Liver (tissue), 9 donors: ENCODE data around the gene LHX2. TPM values are rescaled to one million over a fixed set of nuclear protein-coding genes. Genes with fewer than 3 reads are reported as not detected.

ENCODE experiments used
- DNase-seq: peaks from one replicate; pipeline ENCODE4 v3.0.0-alpha.2; 2017; ENCODE audit warnings: low spot score
- H3K27ac ChIP-seq, 2 donors: one replicate each; pipeline ENCODE4 v1.7.0; 2013; ENCODE audit warnings: inconsistent platforms in 2 of 2, low read length in 2 of 2, control low read depth in 1 of 2, low read depth in 1 of 2, mild to moderate bottlenecking in 1 of 2
- H3K27me3 ChIP-seq, 4 donors: one replicate each; pipeline versions ENCODE4 v1.6.1 to v1.7.0; 2013; ENCODE audit warnings: low read length in 3 of 4, inconsistent platforms in 1 of 4, mild to moderate bottlenecking in 1 of 4, moderate library complexity in 1 of 4; ENCODE audit not compliant: control insufficient read depth in 4 of 4, insufficient read depth in 4 of 4
- H3K36me3 ChIP-seq, 4 donors: one replicate each; pipeline versions ENCODE4 v1.6.1 to v1.7.0; 2013; ENCODE audit warnings: low read length in 3 of 4, mild to moderate bottlenecking in 3 of 4, low read depth in 1 of 4, moderate library complexity in 1 of 4; ENCODE audit not compliant: control insufficient read depth in 4 of 4, insufficient read depth in 3 of 4
- H3K4me1 ChIP-seq, 4 donors: one replicate each; pipeline versions ENCODE4 v1.6.1 to v1.7.0; 2013; ENCODE audit warnings: low read length in 3 of 4, mild to moderate bottlenecking in 3 of 4, moderate library complexity in 1 of 4; ENCODE audit not compliant: control insufficient read depth in 4 of 4, insufficient read depth in 4 of 4
- H3K4me3 ChIP-seq, 3 donors: one replicate each; pipeline versions ENCODE4 v1.6.1 to v1.7.0; 2013; ENCODE audit warnings: low read length in 3 of 3, control low read depth in 1 of 3, low read depth in 1 of 3, mild to moderate bottlenecking in 1 of 3
- H3K9ac ChIP-seq, 2 donors: one replicate each; pipeline ENCODE4 v1.7.0; 2013; ENCODE audit warnings: low read length in 2 of 2, mild to moderate bottlenecking in 2 of 2, moderate library complexity in 2 of 2, control low read depth in 1 of 2, low read depth in 1 of 2
- H3K9me3 ChIP-seq, 4 donors: one replicate each; pipeline versions ENCODE4 v1.6.1 to v1.7.0; 2013; ENCODE audit warnings: low read length in 3 of 4; ENCODE audit not compliant: control insufficient read depth in 4 of 4
- EGR1 ChIP-seq, 2 donors: IDR thresholded peaks; 2 replicates each; pipeline ENCODE4 v1.6.1; 2016 to 2018; ENCODE audit warnings: antibody characterized with exemption in 2 of 2, low read depth in 2 of 2
- FOXA1 ChIP-seq: IDR thresholded peaks from 2 replicates; pipeline ENCODE4 v1.6.1; 2016; ENCODE audit warnings: antibody characterized with exemption
- GABPA ChIP-seq, 2 donors: IDR thresholded peaks in 1 of 2; conservative IDR thresholded peaks in 1 of 2; 2 replicates each; pipeline ENCODE4 v1.6.1; 2016; ENCODE audit warnings: antibody characterized with exemption in 2 of 2, mild to moderate bottlenecking in 1 of 2, moderate library complexity in 1 of 2
- HNF4A ChIP-seq, 2 donors: conservative IDR thresholded peaks; 2 replicates each; pipeline ENCODE4 v1.6.1; 2016; ENCODE audit warnings: antibody characterized with exemption in 2 of 2, mild to moderate bottlenecking in 2 of 2
- HNF4G ChIP-seq: IDR thresholded peaks from 2 replicates; pipeline ENCODE4 v1.6.1; 2016; ENCODE audit warnings: antibody characterized with exemption
- JUND ChIP-seq, 2 donors: IDR thresholded peaks; 2 replicates each; pipeline ENCODE4 v1.6.1; 2016; ENCODE audit warnings: antibody characterized with exemption in 2 of 2
- NR2F2 ChIP-seq: IDR thresholded peaks from 2 replicates; pipeline ENCODE4 v1.6.1; 2016; ENCODE audit warnings: antibody characterized with exemption
- RAD21 ChIP-seq, 2 donors: IDR thresholded peaks; 2 replicates each; pipeline ENCODE4 v1.6.1; 2016; ENCODE audit warnings: antibody characterized with exemption in 2 of 2, mild to moderate bottlenecking in 2 of 2
- YY1 ChIP-seq: IDR thresholded peaks from 2 replicates; pipeline ENCODE4 v1.6.1; 2016; ENCODE audit warnings: antibody characterized with exemption, mild to moderate bottlenecking
- WGBS: extraction: QIAGEN DNeasy Blood & Tissue Kit; methylation state at CpG from one replicate; pipeline ENCODE4 v1.1.7; 2013; 5-methylcytosine and 5-hydroxymethylcytosine counted together
- polyA plus RNA-seq, 2 donors: library from polyadenylated mRNA; stranded (reverse) in 1 of 2; unstranded in 1 of 2; fragments of 200-250 nt in 1 of 2; fragments of >200 nt in 1 of 2; fragmentation: Nextera tagmentation in 1 of 2; extraction: Ambion mirVana in 1 of 2; gene quantifications; one replicate each; pipeline versions ENCODE4 v1.2.1 to v1.2.3, GENCODE V29; 2013 to 2015
- total RNA-seq, 2 donors: library from RNA; depleted of rRNA; stranded (reverse); fragments of >200 nt; gene quantifications; one replicate each; pipeline ENCODE4 v1.2.3, GENCODE V29; 2014
- TF ChIP-seq, protein P1 (sequence below): IDR thresholded peaks from 2 replicates; pipeline ENCODE4 v1.6.1; 2016; ENCODE audit warnings: antibody characterized with exemption, mild to moderate bottlenecking
- TF ChIP-seq, protein P2 (sequence below): IDR thresholded peaks from 2 replicates; pipeline ENCODE4 v1.6.1; 2016; ENCODE audit warnings: antibody characterized with exemption
- TF ChIP-seq, protein P3 (sequence below): IDR thresholded peaks from 2 replicates; pipeline ENCODE4 v1.6.1; 2016; ENCODE audit warnings: antibody characterized with exemption
- donor health status: healthy.
- donor health status: healthy.
- donor health status: healthy.
- donor health status: healthy.
- donor health status: healthy.

The LHX2 gene
- total and polyA plus RNA-seq, 4 donors, result 2.0 to 2.5 (median 2.1) TPM

DNA sequence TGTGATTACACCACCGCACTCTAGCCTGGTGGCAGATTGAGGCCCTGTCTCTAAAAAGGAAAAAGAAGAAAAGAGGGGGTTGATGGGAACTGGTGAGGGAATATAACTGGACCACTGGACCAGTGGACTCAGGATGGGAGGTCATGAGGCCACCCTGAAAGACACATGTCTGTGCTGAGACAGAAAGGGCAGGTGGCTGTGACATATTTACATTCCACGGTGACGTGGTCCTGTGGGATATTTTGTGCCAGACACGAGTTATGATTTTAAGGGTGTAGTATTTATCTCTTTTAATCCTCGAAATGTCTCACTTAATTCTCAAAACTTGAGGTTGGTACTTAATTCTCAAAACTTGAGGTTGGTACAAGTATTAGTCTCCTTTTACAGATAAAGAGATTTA lies 32.9 kb downstream of the LHX2 start:
- no peaks in the 10 kb centered on the region for H3K36me3 ChIP-seq
- DNase-seq, result no peak
- H3K4me3 ChIP-seq, result no peak overlapping the region
- H3K9ac ChIP-seq, result no peak overlapping the region
- WGBS, result 94% methylated on average over 5 of the region's 5 CpGs
- no peaks in the 10 kb centered on the region for H3K9me3 ChIP-seq
- TF ChIP-seq, protein P1, sequence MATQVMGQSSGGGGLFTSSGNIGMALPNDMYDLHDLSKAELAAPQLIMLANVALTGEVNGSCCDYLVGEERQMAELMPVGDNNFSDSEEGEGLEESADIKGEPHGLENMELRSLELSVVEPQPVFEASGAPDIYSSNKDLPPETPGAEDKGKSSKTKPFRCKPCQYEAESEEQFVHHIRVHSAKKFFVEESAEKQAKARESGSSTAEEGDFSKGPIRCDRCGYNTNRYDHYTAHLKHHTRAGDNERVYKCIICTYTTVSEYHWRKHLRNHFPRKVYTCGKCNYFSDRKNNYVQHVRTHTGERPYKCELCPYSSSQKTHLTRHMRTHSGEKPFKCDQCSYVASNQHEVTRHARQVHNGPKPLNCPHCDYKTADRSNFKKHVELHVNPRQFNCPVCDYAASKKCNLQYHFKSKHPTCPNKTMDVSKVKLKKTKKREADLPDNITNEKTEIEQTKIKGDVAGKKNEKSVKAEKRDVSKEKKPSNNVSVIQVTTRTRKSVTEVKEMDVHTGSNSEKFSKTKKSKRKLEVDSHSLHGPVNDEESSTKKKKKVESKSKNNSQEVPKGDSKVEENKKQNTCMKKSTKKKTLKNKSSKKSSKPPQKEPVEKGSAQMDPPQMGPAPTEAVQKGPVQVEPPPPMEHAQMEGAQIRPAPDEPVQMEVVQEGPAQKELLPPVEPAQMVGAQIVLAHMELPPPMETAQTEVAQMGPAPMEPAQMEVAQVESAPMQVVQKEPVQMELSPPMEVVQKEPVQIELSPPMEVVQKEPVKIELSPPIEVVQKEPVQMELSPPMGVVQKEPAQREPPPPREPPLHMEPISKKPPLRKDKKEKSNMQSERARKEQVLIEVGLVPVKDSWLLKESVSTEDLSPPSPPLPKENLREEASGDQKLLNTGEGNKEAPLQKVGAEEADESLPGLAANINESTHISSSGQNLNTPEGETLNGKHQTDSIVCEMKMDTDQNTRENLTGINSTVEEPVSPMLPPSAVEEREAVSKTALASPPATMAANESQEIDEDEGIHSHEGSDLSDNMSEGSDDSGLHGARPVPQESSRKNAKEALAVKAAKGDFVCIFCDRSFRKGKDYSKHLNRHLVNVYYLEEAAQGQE, result no peak
- TF ChIP-seq YY1, result no peak
- TF ChIP-seq, protein P2, sequence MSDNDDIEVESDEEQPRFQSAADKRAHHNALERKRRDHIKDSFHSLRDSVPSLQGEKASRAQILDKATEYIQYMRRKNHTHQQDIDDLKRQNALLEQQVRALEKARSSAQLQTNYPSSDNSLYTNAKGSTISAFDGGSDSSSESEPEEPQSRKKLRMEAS, result no peak
- TF ChIP-seq FOXA1, result no peak
- no peak for TF ChIP-seq HNF4G
- no peak for TF ChIP-seq NR2F2
- TF ChIP-seq GABPA (IDR thresholded peaks at IDR 0.05 in 1 of 2, conservative IDR thresholded peaks at IDR 0.05 in 1 of 2), result no peak
- no peak for TF ChIP-seq HNF4A (conservative IDR thresholded peaks at IDR 0.05)
- peaks cover 0 to 3% (median 0%) of the 10 kb centered on the region in 4 donors for H3K27me3 ChIP-seq
- H3K4me1 ChIP-seq, result peaks cover 3 to 17% (median 8%) of the 10 kb centered on the region in 4 donors
- H3K27ac ChIP-seq, result no peak overlapping the region

DNA sequence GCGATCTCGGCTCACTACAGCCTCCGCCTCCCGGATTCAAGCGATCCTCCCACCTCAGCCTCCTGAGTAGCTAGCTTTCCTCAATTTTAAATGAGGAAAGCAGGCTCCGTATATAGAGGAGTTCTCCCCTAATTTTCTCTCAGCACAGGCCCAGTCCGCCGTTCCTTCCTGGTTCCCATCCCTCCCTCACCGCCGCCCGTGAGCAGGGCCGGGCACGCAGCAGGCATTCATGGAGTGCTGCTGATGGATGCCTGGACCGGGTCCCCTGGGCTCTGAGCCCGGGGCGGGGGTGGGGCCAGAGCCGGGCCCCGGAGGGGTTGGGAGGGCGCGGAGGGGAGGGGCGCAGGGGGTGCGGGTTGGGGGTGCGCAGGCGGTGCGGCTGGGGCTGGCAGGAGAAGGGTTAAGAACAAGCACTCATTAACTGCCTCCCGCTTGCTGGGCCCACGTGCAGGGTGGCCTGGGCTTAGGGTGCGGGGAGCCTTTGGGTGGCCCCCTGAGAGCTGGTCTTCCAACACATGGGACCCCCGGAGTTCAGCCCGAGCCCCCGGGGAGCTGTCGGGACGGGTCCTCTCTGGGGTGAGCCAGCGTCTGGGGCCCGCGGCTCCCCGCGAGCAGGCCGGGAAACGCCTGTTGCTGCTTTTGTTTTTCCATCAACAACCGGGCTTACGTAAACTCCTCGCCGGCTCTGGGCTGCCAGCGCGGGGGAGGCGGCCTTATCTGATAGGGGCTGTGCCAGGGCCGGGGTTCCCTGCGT lies 33.7 kb downstream of the LHX2 start:
- Histone ChIP-seq H3K27ac (peak overlapping the region in 1 of 2 donors; percentile 23), H3K4me3 (peak overlapping the region in 2 of 3 donors; percentile 45 to 52), H3K27me3 (peaks cover 0 to 3% (median 0%) of the 10 kb centered on the region in 4 donors), H3K9ac (no peak overlapping the region), H3K36me3 (no peaks in the 10 kb centered on the region), H3K4me1 (peaks cover 3 to 17% (median 8%) of the 10 kb centered on the region in 4 donors), H3K9me3 (no peaks in the 10 kb centered on the region)
- TF ChIP-seq HNF4A (conservative IDR thresholded peaks at IDR 0.05) (peak in 1 of 2 donors; percentile 7), EGR1 (IDR thresholded peaks at IDR 0.05; ENCODE audit: low read depth in 2 of 2) (peak in 1 of 2 donors; percentile 81), RAD21 (IDR thresholded peaks at IDR 0.05) (no peak), JUND (IDR thresholded peaks at IDR 0.05) (no peak)
- TF ChIP-seq, protein P1, result no peak
- TF ChIP-seq, protein P3, sequence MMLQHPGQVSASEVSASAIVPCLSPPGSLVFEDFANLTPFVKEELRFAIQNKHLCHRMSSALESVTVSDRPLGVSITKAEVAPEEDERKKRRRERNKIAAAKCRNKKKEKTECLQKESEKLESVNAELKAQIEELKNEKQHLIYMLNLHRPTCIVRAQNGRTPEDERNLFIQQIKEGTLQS, result no peak
- peak; percentile 44 for DNase-seq
- 16% methylated on average over 49 of the region's 49 CpGs for WGBS
